SIG-M5 treated with dmso at 0.1 percent for 504 hours (cell line): ENCODE results near the gene CH25H.

Experiments used
- DNase-seq: peaks from one replicate; lab custom pipeline; 2025; ENCODE audit not compliant: unreplicated experiment; lab: John Stamatoyannopoulos, UW

Gene CH25H

GRCh38 chr10:89235073-89235798 is 28.1 kb upstream of the CH25H start:
- DNase-seq = no peak

GRCh38 chr10:89233033-89233432 is 25.9 kb upstream of the CH25H start:
- DNase-seq = no peak

DNA sequence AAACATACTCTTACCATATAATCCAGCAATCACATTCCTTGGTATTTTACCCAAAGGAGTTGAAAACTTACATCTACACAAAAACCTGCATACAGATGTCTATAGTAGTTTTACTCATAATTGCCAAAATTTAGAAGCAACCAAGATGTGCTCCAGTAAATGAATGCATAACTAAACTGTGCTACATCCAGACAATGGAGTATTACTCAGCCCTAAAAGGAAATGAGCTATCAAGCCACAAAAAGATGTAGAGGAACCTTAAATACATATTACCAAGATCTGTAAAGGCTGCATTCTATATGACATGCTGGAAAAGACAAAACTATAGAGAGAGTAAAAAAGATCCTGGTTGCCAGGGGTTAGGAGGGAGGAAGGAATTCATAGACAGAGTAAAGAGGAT is 21.8 kb upstream of the CH25H start:
- no peak for DNase-seq

DNA sequence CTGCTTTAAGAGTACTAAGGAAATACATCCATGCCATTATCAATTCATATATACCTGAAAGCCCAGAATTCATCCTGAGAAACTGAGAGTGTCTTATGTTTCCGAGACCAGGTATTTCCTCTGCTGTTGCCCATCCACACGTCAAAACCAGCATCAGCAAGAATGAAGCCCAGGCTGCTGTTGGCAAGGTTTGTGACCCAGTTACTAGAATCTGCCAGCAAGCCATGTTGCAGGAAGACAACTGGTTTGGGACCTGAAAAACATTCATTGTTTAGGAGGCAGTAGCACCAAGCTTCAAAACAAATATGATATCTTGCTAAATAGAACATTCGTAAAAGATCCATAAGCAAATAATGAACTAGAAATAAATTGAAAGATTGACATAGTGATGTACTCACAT is 21.0 kb upstream of the CH25H start:
- DNase-seq = no peak

- DNase-seq = no peak
Observed at GRCh38 chr10:89226891-89227290, 19.8 kb upstream of the CH25H start.

DNA sequence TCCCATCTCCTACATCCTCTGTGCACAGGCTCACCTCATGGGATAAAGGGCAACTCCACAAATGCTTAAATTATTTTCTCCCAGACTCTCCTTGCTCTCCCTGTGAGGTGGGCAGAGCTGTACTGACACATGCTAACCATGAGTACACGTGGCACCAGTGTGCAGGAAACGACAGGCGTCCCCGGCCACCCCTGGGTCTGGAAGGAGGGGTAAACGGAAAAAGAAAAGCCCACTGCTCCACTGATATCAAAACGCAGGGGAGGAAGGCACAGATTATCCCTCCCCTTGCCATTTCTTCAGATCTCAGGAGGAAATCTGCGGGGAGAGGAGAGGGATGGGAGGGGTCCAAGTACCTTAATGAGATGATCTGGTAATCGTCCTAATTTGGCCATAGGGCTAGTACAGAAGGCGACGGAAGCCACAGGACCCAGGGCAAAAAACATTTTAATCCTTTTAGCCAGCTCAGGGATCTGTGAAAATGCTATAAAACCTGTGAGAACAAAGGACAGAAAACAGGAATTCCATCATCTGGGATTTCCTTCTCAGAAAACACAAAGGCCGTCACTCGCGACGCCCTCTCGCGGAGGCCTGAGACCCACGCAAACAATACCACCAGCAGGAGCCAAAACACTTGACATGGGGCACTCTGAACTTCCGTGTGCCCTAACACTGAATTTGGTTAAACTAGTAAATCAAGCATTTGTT is 17.8 kb upstream of the CH25H start:
- DNase-seq = no peak

GRCh38 chr10:89221919-89222318 is 14.8 kb upstream of the CH25H start:
- DNase-seq = no peak

DNA sequence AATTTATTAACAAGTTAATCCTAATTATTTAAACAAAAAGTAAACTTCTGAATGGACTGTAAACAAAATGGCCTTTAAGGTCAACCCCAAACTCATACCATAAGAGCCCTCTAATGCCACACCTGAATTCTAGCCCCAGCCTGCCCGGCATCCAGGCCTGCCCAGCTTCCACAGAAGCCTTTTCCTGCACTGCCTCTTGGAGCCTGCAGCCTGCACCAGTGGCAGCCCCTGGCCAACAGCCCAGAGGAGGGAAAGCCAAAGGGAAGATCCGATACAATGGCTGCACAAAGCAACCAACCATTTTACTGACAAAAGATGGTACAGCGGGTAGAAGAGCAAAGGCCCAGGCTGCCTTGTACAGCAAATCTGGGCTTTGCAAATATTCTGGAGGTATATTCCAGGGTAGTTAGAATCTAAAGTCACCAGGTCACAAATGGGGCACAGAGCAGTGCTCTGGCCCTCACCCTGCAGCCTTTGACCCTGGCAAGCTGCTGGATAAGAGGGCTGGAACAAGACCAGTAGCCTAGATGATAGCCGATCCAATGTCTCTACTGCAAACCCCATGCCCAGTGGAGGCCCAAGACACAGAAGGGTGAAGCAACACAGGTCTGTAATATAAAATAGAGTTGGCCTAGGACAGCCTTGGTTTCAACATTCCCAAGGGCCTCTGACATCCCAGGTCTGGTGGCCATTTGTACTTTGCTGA is 12.5 kb upstream of the CH25H start:
- DNase-seq = no peak

DNA sequence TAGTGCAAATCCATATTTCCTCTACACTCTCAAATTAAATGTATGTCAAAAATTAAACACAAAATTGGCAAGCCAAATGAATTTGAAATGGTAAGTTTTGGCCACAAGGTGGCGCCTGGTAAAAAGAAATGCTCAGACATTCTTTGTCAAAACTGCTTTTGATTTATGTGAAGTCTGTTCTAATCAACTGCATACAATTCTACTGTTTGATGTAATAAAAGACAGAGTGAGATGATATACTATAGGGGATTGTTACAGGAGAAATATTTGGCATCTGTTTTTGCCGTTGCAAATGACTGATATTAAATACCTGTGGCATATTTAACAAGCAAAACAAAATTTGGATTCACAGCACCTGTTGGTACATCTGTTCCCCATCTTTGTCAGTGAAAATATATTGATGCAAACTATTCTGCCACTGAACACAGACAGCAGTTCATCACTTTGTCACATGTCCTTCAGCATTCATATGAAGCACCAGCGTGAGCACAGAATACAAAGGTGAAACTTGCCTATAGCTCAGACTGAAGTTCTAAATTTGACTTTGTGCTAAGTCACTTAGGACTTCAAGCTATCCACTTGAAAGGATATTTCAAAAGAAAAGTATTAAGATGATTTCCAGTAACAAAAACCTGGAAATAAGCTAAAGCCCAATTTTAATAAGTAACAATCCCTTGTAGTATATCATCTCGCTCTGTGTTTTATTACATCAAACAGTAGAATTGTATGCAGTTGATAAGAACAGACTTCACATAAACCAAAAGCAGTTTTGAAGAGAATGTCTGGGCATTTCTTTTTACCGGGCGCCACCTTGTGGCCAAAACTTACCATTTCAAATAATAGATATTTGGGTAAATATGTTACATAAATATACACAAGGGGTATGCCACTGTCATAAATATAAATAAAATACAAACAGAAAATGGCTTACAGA is 10.2 kb upstream of the CH25H start:
- DNase-seq = peak; percentile 41

- DNase-seq = no peak
Observed at GRCh38 chr10:89216056-89216455, 8.9 kb upstream of the CH25H start.

- no peak for DNase-seq
Observed at GRCh38 chr10:89215511-89215910, 8.4 kb upstream of the CH25H start.

DNA sequence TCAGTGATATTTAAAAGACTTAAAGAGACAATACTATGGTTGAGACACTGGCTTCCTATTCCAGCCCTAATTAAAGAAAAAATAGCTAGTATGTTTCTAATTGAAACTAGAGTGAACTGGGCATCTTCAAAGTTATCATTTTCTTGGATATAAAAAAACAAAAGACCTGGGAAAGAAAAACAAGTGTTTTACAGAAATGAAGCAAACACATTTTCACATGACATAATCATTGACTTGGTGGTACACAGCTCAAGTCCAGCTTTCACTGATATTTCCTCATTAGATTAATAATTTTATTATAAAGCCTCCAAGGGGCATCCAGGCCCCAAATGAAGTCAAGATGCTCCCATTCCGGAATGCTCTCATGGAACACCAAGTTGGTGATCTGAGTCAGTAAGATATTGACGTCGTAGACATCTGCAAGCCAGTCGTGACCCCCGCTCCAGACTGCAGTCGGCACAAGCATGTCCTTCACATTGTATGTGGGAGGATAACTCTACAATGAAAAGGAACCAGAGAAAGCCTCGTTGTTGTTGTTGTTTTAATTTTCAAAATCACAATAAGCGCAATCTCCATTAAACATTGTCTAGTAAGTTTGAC is 7.5 kb upstream of the CH25H start:
- no peak for DNase-seq

DNA sequence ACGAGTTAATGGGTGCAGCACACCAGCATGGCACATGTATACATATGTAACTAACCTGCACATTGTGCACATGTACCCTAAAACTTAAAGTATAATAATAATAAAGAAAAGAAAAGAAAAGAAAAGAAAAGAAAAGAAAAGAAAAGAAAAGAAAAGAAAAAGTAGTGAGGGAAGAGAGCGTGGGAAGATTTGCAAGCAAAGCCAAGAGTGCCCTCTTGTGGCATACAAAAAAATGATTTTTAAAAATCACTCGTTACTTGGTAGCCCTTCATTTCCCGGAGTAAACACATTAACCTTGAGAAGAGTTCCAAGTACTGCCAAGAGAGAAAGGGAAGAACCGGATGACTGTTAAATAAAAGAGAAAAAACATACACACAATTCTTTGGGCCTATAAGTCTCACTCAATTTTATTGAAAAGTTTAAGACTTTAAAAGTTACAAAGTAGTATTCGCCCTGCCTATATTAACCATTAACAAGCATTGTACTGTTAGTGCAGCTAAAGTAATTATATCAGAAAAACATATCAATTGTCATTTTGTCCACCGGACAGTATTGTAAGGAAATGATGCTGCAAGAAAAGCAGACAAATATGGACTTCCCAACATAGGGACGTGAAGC is 6.2 kb upstream of the CH25H start:
- DNase-seq = peak; percentile 12

- DNase-seq = no peak
Observed at GRCh38 chr10:89210794-89211425, 3.8 kb upstream of the CH25H start.

GRCh38 chr10:89209718-89210117 is 2.6 kb upstream of the CH25H start:
- DNase-seq = no peak

GRCh38 chr10:89207801-89208551 is 859 bp upstream of the CH25H start:
- DNase-seq = no peak

DNA sequence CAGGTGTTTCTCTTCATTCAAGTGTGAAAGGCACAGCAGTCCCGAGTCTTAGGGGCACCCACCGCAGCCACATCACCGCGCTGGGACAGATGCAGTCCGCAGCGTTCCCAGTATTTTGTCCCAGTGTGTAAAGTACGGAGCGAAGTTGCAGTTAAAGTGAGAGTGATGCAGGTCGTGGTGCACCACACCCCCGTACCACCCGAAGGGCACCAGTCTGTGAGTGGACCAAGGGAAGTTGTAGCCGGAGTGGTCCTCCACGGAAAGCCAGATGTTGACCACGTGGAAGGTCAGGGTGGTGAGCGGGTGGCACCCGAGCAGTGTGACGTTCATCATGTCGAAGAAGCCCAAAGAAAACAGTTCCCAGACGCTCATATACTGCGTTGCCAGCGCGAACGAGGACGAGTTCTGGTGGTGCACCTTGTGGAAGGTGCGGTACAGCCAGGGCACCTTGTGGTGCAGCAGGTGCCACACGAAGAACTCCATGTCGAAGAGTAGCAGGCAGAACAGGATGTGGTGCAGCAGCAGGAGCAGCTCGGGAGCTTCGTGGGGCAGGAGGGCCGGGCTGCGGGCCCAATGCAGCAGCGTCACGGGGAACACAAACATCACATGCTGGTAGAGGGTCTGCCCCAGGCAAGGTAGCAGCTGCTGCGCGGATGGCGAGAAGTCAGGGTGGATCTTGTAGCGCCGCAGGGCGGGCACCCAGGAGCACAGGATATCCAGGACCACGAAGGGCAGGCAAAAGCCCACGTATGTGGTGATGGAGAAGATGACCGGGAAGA is 526 bp downstream of the CH25H start:
- no peak for DNase-seq

GRCh38 chr10:89204621-89205185 is 2.4 kb downstream of the CH25H start:
- no peak for DNase-seq
